ENCODE data around the gene HSPA12A.

DNA sequence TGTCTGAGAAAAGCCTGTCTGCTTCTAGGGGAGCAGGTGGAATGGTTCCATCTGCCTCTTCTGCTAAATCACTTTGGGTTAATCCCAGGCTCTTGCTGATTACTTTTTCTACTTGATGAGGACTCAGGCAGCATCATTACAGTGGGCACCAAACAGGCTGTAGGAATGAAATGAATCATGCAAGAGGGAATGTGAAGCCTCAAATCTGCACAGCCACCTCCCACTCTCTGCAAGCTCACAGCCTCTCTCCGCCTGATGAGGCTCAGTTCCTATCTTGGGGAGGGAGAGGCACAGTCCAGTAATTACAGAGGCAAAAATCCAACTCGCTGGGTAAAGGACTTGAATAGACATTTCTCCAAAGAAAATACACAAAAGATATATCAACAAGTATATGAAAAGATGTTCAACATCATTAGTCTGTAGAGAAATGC, 34.0 kb downstream of the HSPA12A start:
- TF ChIP-seq, protein P1, sequence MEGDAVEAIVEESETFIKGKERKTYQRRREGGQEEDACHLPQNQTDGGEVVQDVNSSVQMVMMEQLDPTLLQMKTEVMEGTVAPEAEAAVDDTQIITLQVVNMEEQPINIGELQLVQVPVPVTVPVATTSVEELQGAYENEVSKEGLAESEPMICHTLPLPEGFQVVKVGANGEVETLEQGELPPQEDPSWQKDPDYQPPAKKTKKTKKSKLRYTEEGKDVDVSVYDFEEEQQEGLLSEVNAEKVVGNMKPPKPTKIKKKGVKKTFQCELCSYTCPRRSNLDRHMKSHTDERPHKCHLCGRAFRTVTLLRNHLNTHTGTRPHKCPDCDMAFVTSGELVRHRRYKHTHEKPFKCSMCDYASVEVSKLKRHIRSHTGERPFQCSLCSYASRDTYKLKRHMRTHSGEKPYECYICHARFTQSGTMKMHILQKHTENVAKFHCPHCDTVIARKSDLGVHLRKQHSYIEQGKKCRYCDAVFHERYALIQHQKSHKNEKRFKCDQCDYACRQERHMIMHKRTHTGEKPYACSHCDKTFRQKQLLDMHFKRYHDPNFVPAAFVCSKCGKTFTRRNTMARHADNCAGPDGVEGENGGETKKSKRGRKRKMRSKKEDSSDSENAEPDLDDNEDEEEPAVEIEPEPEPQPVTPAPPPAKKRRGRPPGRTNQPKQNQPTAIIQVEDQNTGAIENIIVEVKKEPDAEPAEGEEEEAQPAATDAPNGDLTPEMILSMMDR (optimal IDR thresholded peaks at IDR 0.05 in 1 of 3, IDR thresholded peaks at IDR 0.05 in 1 of 3, conservative IDR thresholded peaks at IDR 0.05 in 1 of 3; ENCODE audit: extremely low read depth in 1 of 3, insufficient read depth in 2 of 3, low read length in 3 of 3), result no peak
- no peak for TF ChIP-seq EZH2 (IDR thresholded peaks at IDR 0.05; ENCODE audit: low read length)

Data from keratinocyte (primary cell).